ENCODE measurements around the gene PDE11A.

DNA sequence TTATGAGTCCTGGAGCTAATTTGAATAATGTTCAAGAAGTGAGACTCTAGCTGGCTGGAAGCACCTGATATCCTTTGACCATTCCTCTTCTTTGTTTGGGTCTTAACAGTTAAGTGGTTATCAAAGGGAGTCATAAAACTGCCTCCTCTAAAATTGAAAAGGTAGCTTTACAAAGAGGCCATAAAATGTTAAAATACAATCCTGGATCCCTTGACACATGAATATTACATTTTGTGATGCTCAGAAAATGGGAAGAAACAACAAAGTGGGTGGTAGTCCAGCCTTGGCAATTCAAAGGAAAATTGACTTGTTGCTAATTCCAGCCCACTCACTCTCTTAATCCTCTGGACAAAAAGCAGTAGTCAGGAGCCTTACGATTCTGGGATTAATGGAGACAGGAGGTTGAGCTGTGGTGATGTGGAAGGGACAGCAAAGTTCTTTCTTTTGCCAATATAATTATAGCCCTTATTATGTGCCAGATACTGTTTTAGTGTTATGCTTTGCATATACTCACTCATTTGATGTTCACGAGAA lies 339.2 kb downstream of the PDE11A start:
- TF ChIP-seq, protein P1, sequence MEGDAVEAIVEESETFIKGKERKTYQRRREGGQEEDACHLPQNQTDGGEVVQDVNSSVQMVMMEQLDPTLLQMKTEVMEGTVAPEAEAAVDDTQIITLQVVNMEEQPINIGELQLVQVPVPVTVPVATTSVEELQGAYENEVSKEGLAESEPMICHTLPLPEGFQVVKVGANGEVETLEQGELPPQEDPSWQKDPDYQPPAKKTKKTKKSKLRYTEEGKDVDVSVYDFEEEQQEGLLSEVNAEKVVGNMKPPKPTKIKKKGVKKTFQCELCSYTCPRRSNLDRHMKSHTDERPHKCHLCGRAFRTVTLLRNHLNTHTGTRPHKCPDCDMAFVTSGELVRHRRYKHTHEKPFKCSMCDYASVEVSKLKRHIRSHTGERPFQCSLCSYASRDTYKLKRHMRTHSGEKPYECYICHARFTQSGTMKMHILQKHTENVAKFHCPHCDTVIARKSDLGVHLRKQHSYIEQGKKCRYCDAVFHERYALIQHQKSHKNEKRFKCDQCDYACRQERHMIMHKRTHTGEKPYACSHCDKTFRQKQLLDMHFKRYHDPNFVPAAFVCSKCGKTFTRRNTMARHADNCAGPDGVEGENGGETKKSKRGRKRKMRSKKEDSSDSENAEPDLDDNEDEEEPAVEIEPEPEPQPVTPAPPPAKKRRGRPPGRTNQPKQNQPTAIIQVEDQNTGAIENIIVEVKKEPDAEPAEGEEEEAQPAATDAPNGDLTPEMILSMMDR (IDR thresholded peaks at IDR 0.05): no peak
- TF ChIP-seq POLR2AphosphoS5 (IDR thresholded peaks at IDR 0.05) (no peak), EP300 (IDR thresholded peaks at IDR 0.05) (no peak)
